Glutamatergic neuron (in vitro differentiated cells): ENCODE results near the gene TSSK1B. TPM values are rescaled to one million over a fixed set of nuclear protein-coding genes. Genes with fewer than 3 reads are reported as not detected.
"Not testable (repeated sequence)": the region's sequence is repeated elsewhere in the genome, so short reads cannot be mapped to it uniquely, and the experiment has no call there.

Source experiments
- DNase-seq: peaks from one replicate; pipeline ENCODE4 v3.0.0; 2022
- H3K27ac Mint-ChIP-seq: one replicate; pipeline ENCODE4 v1.8.0; 2020; ENCODE audit warnings: mild to moderate bottlenecking, mixed read lengths, inconsistent platforms; ENCODE audit not compliant: unreplicated experiment
- H3K27me3 Mint-ChIP-seq: one replicate; pipeline ENCODE4 v1.8.0; 2020; ENCODE audit warnings: mild to moderate bottlenecking, moderate library complexity, mixed read lengths, inconsistent platforms; ENCODE audit not compliant: unreplicated experiment
- H3K36me3 Mint-ChIP-seq: one replicate; pipeline ENCODE4 v1.8.0; 2020; ENCODE audit warnings: mild to moderate bottlenecking, mixed read lengths, inconsistent platforms; ENCODE audit not compliant: unreplicated experiment
- H3K4me1 Mint-ChIP-seq: one replicate; pipeline ENCODE4 v1.8.0; 2020; ENCODE audit warnings: mild to moderate bottlenecking, low read depth, mixed read lengths, inconsistent platforms; ENCODE audit not compliant: unreplicated experiment
- H3K4me3 Mint-ChIP-seq: one replicate; pipeline ENCODE4 v1.8.0; 2020; ENCODE audit warnings: mild to moderate bottlenecking, mixed read lengths, inconsistent platforms; ENCODE audit not compliant: unreplicated experiment
- H3K9me3 Mint-ChIP-seq: one replicate; pipeline ENCODE4 v1.8.0; 2020; ENCODE audit warnings: mild to moderate bottlenecking, moderate library complexity, mixed read lengths, inconsistent platforms; ENCODE audit not compliant: unreplicated experiment
- total RNA-seq: library from RNA; stranded (reverse); fragmentation: NEBNext Ultra II Directional; extraction: Animal tissue kit (Norgen Biotek cat#: 25700); gene quantifications from one replicate; pipeline ENCODE4 v1.2.1, GENCODE V29; 2021; ENCODE audit not compliant: unreplicated experiment
- TF ChIP-seq, protein P1 (sequence below): fragments of 200-600 bp; sonication (generic); IDR thresholded peaks from one replicate; pipeline ENCODE4 v1.5.0; 2021; ENCODE audit not compliant: partially characterized antibody, unreplicated experiment

Gene TSSK1B
- total RNA-seq, 1 donor from 2014 or later: 0.54 TPM

DNA sequence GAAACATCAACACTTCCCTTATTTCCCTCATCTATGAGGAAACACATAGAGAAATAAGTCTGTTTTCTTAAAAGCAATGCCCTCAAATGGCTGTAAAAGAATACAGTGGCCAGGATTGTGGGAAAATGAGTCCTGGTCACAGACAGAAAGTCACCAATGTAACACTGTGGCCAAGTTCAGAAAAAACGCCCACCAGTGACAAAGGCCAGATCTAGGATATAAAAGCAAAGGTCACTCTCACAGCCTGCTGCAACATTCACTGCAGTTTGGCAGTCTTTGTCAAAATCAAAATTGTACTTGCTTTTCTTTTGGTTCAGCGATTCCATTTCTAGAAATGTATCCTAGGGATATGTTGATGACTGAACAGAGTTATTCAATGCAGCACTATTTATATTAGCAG lies 30.5 kb downstream of the TSSK1B start:
- TF ChIP-seq, protein P1, sequence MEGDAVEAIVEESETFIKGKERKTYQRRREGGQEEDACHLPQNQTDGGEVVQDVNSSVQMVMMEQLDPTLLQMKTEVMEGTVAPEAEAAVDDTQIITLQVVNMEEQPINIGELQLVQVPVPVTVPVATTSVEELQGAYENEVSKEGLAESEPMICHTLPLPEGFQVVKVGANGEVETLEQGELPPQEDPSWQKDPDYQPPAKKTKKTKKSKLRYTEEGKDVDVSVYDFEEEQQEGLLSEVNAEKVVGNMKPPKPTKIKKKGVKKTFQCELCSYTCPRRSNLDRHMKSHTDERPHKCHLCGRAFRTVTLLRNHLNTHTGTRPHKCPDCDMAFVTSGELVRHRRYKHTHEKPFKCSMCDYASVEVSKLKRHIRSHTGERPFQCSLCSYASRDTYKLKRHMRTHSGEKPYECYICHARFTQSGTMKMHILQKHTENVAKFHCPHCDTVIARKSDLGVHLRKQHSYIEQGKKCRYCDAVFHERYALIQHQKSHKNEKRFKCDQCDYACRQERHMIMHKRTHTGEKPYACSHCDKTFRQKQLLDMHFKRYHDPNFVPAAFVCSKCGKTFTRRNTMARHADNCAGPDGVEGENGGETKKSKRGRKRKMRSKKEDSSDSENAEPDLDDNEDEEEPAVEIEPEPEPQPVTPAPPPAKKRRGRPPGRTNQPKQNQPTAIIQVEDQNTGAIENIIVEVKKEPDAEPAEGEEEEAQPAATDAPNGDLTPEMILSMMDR: no peak
- no peaks in the 10 kb centered on the region for H3K36me3 Mint-ChIP-seq
- H3K9me3 Mint-ChIP-seq: no peaks in the 10 kb centered on the region
- no peak overlapping the region for H3K4me3 Mint-ChIP-seq
- no peak for DNase-seq
- no peaks in the 10 kb centered on the region for H3K27me3 Mint-ChIP-seq
- peaks cover 2% of the 10 kb centered on the region for H3K4me1 Mint-ChIP-seq
- H3K27ac Mint-ChIP-seq: no peak overlapping the region

DNA sequence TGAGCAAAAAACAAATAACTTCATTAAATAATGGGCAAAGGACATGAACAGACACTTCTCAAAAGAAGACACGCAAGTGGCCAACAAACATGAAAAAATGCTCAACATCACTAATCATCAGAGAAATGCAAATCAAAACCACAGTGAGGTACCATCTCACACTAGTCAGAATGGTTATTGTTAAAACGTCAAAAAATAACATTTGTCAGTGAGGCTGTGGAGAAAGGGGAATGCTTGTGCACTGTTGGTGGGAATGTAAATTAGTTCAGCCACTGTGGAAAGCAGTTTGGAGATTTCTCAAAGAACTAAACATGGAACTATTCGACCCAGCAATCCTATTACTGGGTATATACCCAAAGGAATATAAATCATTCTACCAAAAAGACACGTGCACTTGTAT lies 36.8 kb downstream of the TSSK1B start:
- not testable (repeated sequence) for H3K4me3 Mint-ChIP-seq, H3K4me1 Mint-ChIP-seq, H3K36me3 Mint-ChIP-seq, H3K27me3 Mint-ChIP-seq, H3K27ac Mint-ChIP-seq, DNase-seq, H3K9me3 Mint-ChIP-seq

DNA sequence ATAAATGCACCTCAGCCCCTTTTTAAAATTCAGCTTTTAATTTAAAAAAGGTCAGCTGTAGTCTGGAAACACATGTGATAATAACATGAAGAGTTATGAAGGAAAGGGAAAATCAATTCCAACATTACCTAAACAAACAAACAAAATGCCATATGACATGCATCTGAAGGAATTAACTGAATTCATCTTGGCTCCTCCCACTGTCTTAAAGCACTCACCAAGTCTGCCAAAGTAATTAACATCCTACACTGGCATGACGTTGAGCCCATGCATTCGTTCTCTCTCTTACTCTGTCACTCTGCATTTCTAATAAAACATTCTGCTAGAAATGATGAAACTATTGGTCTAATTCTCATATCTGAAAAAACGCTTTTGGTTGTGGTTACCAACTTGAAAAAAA lies 37.7 kb downstream of the TSSK1B start:
- Mint-ChIP-seq H3K27ac (no peak overlapping the region), H3K27me3 (no peaks in the 10 kb centered on the region), H3K4me3 (no peak overlapping the region), H3K4me1 (no peaks in the 10 kb centered on the region), H3K36me3 (no peaks in the 10 kb centered on the region), H3K9me3 (no peaks in the 10 kb centered on the region)
- DNase-seq: no peak
- TF ChIP-seq, protein P1: no peak

DNA sequence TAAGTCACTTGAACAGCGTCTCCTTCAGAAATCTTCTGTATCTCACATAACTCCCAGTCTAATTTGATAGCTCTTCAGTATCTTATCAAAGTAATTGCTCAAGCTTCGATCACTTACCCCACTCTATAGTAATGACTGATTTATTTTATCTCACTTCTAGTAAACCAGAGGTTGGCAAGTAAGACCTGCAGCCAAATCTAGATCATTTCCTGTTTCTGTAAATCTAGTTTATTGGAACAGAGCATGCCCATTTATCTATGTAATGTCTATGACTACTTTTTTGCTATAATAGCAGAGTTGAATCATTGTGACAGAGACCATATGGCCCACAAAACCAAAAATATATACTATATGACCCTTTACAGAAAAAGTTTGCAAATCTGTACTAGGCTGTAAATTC lies 40.1 kb downstream of the TSSK1B start:
- no peak for DNase-seq
- H3K4me3 Mint-ChIP-seq: no peak overlapping the region
- H3K4me1 Mint-ChIP-seq: no peaks in the 10 kb centered on the region
- TF ChIP-seq, protein P1: no peak
- H3K9me3 Mint-ChIP-seq: no peaks in the 10 kb centered on the region
- no peaks in the 10 kb centered on the region for H3K36me3 Mint-ChIP-seq
- H3K27ac Mint-ChIP-seq: no peak overlapping the region
- no peaks in the 10 kb centered on the region for H3K27me3 Mint-ChIP-seq

DNA sequence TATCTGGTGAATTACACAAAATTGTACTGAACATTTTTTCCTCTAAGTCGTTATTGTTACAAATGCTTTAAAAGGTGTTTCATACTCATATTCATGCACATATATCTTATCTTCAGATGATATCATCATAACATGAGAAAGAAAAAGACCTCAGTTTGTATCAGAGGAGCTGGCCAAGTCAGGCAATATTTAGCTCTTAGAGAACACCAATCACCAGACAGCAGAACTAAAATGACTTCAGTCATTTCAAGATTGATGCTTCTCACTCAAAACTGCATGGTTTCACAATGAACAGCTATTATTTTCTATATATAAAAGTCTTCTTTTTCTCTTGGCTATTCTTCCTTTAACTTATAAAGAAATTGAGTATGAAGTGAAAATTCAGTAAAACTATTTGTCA lies 44.6 kb downstream of the TSSK1B start:
- H3K4me3 Mint-ChIP-seq: no peak overlapping the region
- no peaks in the 10 kb centered on the region for H3K36me3 Mint-ChIP-seq
- H3K4me1 Mint-ChIP-seq: no peaks in the 10 kb centered on the region
- H3K9me3 Mint-ChIP-seq: peaks cover 1% of the 10 kb centered on the region
- H3K27me3 Mint-ChIP-seq: no peaks in the 10 kb centered on the region
- H3K27ac Mint-ChIP-seq: no peak overlapping the region
- TF ChIP-seq, protein P1: no peak
- DNase-seq: no peak

DNA sequence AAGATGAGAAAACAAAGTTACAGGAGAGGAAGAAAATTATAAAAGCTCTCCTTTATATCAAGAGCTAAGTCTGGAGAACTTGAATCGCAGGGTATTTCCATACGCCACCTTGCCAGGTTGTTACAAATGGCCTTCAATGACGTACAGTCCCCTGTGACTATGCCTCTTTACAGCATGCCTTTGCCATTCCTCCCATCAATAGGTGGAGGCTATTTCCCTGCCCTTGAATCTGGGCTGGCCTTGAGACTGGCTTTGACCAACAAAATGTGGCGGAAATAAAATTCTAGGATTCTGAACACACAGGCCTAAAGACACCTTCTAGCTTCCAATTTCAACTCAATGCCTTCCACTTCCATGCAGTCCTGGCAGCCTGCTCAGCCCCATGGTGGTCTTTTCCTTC lies 45.7 kb downstream of the TSSK1B start:
- Mint-ChIP-seq H3K4me1 (no peaks in the 10 kb centered on the region), H3K27me3 (no peaks in the 10 kb centered on the region), H3K27ac (no peak overlapping the region), H3K9me3 (peaks cover 1% of the 10 kb centered on the region), H3K4me3 (no peak overlapping the region), H3K36me3 (no peaks in the 10 kb centered on the region)
- TF ChIP-seq, protein P1: no peak
- no peak for DNase-seq
